Measurements from ENCODE around the gene SELPLG.
"Not testable (repeated sequence)": the region's sequence is repeated elsewhere in the genome, so short reads cannot be mapped to it uniquely, and the experiment has no call there.

SELPLG gene

DNA sequence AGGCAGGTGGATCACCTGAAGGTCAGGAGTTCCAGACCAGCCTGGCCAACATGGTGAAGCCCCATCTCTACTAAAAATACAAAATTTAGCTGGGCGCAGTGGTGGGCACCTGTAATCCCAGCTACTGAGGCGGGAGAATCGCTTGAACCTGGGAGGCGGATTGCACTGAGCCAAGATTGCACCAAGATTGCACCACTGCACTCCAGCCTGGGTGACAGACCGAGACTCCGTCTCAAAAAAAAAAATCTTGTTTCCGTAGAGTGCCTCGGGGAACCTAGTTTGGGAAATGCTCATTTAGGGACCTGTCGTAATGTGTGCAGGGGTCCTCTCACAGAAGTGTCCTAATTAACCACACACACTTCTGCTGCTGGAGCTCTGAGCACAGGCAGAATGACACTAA is 43.2 kb downstream of the SELPLG start:
- not testable (repeated sequence) for DNase-seq (ENCODE audit: low read depth)

GRCh38 chr12:108589840-108590229 is 43.9 kb downstream of the SELPLG start:
- DNase-seq (ENCODE audit: low read depth): no peak

DNA sequence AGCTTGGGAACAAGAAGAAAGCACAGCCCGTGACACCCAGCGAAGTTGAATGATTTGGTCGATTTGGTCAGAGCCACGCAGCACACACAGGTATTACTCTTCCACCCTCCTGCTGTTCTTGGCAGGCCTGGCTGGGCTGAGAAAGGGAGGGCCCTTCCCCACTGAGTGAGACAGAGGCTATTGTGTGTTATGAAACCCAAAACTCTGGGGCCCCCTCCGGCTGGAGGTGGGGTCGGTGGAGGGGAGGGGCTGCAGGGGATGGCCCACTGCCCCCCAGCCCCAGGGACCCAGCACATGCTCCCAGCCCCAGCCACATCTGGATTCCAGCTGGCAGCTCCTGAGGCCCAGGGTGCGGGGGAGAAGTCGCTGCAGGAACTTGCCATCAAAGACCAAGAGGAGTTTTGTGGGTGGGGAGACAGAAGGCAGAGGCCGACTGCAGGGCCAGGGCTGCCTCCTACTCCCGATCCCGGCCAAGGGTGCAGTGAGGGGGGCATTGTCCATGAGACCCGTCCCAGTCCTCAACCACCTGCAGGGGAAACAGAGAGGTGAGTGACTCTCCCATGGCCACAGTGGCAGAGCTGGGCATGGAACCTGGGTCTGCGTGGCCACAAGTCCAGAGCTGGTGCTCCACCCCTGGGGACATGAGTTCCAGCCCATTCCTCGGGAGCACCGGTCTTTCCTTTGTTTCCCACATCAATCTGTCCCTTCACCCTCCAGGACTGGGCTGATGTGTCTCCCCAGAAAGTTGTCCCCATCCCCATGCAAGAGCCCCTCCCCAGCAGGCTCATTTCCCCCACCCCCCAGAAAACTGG is 44.5 kb downstream of the SELPLG start:
- DNase-seq (ENCODE audit: low read depth): no peak

DNA sequence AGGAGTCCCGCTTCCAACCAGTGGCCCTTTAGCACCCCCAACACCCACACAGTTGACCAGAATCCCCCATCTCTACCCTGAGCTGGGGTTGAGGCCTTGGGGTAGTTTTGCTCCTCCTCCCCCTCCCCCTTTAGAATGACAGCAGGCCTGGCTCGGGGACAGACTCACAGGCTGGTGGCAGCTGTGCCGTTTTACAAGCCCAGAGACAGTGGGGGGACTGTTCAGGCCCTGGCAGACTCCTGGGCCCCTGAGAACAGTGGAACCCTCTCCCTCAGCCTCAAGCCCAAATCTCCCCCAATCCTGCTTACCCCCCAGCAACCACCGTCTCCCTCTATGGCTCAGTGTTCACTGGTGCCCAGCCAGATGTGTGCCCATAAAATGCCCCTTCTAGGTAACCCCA is 45.9 kb downstream of the SELPLG start:
- DNase-seq (ENCODE audit: low read depth): no peak

DNA sequence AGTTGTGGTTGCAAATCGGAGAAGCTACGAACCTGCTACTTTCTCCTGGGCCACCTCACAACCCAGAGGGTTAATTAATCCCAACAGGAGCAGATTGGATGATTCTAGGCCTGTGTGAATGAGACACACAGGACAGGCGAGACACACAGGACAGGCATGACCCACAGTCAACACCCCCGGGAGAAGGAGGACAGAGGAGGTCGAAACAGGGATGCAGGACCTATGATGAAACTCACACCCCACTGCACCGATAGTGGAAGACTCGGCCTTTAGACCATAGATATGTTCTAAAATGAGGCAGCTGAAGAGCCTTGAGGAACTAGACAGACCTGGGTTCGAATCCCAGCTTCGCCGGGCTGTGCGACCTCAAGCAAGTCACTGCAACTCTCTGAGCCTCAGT is 47.4 kb downstream of the SELPLG start:
- DNase-seq (ENCODE audit: low read depth): no peak

DNA sequence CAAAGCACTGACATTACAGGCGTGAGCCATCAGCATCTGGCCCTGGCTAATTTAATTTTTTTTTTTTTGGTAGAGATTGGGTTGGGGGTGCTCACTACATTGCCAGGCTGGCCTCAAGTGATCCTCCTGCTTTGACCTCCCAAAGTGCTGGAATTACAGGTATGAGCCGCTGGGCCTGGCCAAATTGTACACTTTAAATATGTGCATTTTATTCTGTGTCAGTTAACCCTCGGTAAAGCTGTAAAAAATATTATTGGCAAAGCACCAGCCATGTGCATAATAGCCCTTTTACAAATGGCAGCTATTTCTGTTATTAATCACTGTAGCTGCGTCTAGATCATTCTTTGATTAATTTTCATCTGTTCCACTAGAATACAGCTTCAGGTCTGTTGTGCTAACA is 47.8 kb downstream of the SELPLG start:
- DNase-seq (ENCODE audit: low read depth): no peak

DNA sequence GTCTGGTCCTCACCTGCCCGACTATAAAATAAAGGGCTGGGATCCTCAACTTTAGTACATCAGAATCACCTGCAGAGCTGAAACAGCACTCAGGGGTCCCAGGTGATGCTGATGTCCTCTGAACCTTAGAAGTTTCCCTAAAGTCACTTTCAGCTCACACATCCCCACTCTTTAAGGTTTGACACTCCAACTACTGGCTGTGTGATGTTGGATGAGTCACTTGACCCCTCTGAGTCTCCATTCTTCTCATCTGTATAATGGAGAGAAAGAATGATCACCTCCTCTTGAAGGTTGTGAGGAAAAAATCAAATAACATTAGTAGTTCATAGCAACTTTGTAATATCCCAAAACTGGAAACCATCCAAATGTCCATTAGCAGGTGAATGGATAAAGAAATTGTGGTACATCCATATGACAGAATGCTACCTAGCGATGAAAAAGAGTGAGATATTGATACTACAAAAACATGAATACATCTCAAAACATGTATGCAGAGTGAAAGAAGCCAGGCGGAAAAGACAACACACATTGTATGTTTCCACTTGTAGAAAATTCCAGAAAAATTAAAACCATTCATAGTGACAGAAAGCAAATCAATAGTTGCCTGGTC is 49.1 kb downstream of the SELPLG start:
- DNase-seq (ENCODE audit: low read depth): no peak

DNA sequence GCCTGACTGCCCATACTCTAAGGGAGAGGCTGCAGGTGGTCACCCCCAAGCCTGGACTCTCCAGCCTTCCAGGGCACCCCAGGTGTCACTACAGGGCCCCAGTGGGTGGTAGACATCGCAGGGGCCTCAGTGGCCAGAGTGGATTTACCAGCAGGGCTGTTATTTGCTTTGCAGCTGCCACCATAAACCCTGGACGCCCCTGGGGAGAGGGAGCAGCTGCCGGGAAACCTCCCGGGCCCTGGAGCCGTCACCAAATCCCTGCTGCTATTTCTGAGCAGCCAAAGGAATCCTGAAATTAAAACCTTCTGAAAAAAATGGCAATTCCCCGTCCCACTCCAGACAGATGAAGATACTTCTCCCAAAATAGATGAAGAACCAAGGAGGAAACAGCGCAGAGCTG is 49.7 kb downstream of the SELPLG start:
- no peak for DNase-seq (ENCODE audit: low read depth)

GRCh38 chr12:108582978-108583770 is 50.5 kb downstream of the SELPLG start:
- no peak for DNase-seq (ENCODE audit: low read depth)

GRCh38 chr12:108582509-108582908 is 51.2 kb downstream of the SELPLG start:
- no peak for DNase-seq (ENCODE audit: low read depth)

DNA sequence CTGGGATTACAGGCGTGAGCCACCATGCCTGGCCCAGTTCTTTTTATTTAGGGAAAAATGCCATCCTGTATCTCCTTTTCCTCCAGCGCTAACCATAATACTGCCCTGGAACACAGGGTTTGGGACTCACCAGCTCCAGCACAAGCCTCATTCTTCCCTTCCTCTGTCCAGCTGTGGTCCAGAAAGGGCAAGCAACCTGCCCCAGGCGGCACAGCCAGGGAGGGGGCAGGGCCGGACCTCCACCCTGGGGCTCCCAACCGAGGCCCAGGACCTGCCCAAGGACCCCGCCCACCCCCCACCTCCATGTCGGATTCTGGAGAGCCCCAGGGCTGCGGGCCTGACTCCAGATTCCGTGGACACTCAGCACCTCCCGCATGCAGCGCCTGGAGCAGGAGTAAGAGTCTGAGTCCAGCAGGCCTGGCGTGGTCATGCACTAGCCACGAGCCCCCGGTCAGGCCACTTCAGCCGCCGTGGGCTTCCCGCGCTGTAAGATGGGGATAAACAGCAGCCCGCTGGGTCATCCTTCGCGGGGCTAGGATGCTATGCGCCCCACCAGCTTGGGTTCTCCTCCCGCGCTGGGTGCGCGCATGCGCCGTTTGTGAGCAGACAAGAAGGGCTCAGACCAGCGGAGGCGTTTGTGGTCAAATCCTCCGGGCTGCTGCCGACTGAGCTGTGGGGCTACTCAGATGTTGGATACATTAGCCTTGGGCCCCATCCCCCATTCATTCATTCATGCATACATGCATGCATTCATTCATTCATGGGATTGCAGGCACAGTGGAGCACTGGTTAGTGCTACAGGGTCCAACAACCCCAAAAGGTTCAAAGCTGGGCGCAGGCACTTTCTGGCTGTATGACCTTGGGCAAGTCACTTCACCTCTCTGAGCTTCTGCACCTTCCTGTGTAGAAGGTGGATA is 52.1 kb downstream of the SELPLG start:
- DNase-seq (ENCODE audit: low read depth): no peak

GRCh38 chr12:108580531-108580930 is 53.2 kb downstream of the SELPLG start:
- DNase-seq (ENCODE audit: low read depth): no peak

- DNase-seq (ENCODE audit: low read depth): no peak
Observed at GRCh38 chr12:108578813-108579212, 54.9 kb downstream of the SELPLG start.

DNA sequence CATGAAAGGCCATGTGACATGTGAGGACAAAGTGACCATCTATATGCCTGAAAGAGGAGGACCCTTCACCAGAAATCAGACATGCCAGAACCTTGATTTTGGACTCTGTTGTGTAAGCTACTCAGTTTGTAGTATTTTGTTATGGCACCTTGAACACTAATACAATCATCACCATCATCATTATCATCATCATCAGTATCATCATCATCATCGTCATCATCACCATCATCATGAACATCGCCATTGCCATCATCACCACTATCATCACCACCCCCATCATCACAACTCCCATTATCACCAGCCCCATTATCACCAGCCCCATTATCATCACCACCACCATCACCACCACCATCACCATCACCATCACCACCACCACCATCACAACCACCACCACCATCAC is 55.4 kb downstream of the SELPLG start:
- DNase-seq (ENCODE audit: low read depth): no peak

DNA sequence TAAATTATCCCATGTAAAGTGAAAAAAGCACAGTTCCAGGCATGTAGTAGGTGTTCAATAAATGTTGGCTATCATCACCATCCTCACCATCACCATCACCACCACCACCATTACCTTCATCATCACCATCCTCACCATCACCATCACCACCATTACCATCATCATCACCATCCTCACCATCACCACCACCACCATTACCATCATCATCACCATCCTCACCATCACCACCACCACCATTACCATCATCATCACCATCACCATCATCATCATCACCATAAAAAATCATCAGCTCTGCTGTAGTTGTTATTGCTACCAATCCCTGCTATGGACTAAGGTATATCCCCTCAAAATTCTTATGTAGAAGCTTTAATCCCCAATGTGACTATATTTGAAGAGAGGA is 56.2 kb downstream of the SELPLG start:
- DNase-seq (ENCODE audit: low read depth): no peak

GRCh38 chr12:108576660-108577234 is 56.9 kb downstream of the SELPLG start:
- DNase-seq (ENCODE audit: low read depth): no peak

DNA sequence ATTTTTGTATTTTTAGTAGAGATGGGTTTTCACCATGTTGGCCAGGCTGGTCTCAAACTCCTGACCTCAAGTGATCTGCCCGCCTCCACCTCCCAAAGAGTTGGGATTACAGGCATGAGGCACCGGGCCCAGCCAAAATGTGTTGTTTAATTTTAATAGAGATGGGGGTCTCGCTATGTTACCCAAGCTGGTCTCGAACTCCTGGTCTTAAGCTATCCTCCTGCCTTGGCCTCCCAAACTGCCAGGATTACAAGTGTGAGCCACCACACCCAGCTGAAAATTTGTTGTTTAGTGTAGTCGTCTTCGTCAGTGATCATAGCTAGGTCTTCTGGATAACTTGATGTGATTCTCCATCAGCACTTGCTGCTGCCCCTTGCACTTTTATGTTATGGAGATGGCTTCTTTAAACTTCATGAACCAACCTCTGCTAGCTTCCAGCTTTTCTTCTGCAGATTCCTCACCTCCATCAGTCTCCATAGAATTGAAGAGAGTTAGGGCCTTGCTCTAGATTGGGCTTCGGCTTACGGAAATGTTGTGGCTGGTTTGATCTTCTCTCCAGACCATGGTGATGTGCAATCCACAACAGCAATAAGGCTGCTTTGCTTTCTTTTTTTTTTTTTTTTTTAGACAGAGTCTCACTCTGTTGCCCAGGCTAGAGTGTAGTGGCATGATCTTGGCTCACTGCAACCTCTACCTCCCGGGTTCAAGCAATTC is 58.3 kb downstream of the SELPLG start:
- DNase-seq (ENCODE audit: low read depth): no peak

GRCh38 chr12:108574276-108574675 is 59.4 kb downstream of the SELPLG start:
- DNase-seq (ENCODE audit: low read depth): not testable (repeated sequence)

DNA sequence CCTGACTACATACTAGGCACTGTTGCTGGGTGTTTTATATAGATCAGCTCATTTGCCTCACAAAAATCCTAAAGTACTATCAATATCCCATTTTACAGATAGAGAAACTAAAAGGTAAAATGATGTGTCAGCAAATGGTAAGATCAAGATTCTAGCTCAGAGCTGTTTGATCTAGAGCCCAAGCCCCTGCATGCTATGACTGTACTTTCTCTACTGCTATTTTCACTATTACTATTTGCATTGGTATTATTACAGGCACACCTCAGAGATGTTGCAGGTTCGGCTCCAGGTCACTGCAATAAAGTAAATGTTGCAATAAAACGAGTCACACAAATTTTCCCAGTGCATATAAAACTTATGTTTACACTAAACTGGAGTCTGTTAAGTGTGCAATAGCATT is 60.4 kb downstream of the SELPLG start:
- DNase-seq (ENCODE audit: low read depth): no peak

GRCh38 chr12:108572166-108572790 is 61.4 kb downstream of the SELPLG start:
- no peak for DNase-seq (ENCODE audit: low read depth)
